HCT116 (cell line): Measurements from ENCODE around the gene PITRM1. TPM values are rescaled to one million over a fixed set of nuclear protein-coding genes. Genes with fewer than 3 reads are reported as not detected.

Experiments
- ATAC-seq: fragments of 200-7000 bp; cut with Tn5 transposase; 2 replicates; pipeline ENCODE4 v1.9.1; 2020; ENCODE audit warnings: mild to moderate bottlenecking, moderate library complexity
- BruUV-seq: library from RNA; stranded (reverse); fragments of 400-500 nt; replicated peaks from 2 replicates; lab custom pipeline; 2021; lab: Mats Ljungman, UMichigan
- CTCF ChIA-PET: fragments of 300-600 bp; sonication (Branson Sonifier 250); formaldehyde crosslinking; loops from one replicate; lab custom pipeline; 2021; ENCODE audit warnings: antibody characterized with exemption; lab: Charles Lee
- POLR2A ChIA-PET: fragments of 300-600, 350-600 bp; sonication (Branson Sonifier 250); formaldehyde crosslinking; loops from one replicate; lab custom pipeline; 2021; ENCODE audit warnings: antibody characterized with exemption; lab: Charles Lee
- RAD21 ChIA-PET, 2 experiments: fragments of 300-600 bp; sonication (Branson Sonifier 250); formaldehyde crosslinking; loops; one replicate each; lab custom pipeline; 2023; ENCODE audit warnings: low total read pairs in 2 of 2; ENCODE audit not compliant: uncharacterized antibody in 2 of 2, unreplicated experiment in 2 of 2, low non-redundant PET in 1 of 2; lab: Charles Lee
- DNase-seq: peaks from one replicate; pipeline ENCODE4 v3.0.0-alpha.2; 2010; ENCODE audit warnings: low read depth, low spot score
- H2AFZ ChIP-seq: fragments of 200-600 bp; shearing (Covaris generic), sonication (generic); 2 replicates; pipeline ENCODE4 v1.6.1; 2017; ENCODE audit warnings: low read depth, mixed run types, mixed read lengths, antibody characterized with exemption, low read length; ENCODE audit not compliant: poor library complexity, severe bottlenecking
- H3K27ac ChIP-seq: 2 replicates; pipeline ENCODE4 v1.5.1; 2012; ENCODE audit warnings: low read depth, low read length
- H3K27me3 ChIP-seq: fragments of 200-600 bp; sonication (generic); 2 replicates; pipeline ENCODE4 v1.6.1; 2016; ENCODE audit warnings: mixed run types, low read length, mixed read lengths; ENCODE audit not compliant: insufficient read depth
- H3K36me3 ChIP-seq, 2 experiments: fragments of 200-500 bp in 1 of 2; fragments of 200-600 bp in 1 of 2; sonication (Bioruptor generic) in 1 of 2; sonication (generic) in 1 of 2; 2 replicates each; pipeline versions ENCODE4 v1.5.1 to v1.6.1; 2014 to 2016; ENCODE audit warnings: low read length in 2 of 2, inconsistent platforms in 1 of 2, mixed read lengths in 1 of 2, mixed run types in 1 of 2; ENCODE audit not compliant: insufficient read depth in 2 of 2, control insufficient read depth in 1 of 2
- H3K4me1 ChIP-seq, 2 experiments: fragments of 200-600 bp in 1 of 2; sonication (generic) in 1 of 2; 2 replicates each; pipeline versions ENCODE4 v1.5.1 to v1.6.1; 2012 to 2017; ENCODE audit warnings: low read length in 2 of 2, inconsistent platforms in 1 of 2, mild to moderate bottlenecking in 1 of 2, mixed read lengths in 1 of 2, mixed run types in 1 of 2, moderate library complexity in 1 of 2; ENCODE audit not compliant: insufficient read depth in 2 of 2, control insufficient read depth in 1 of 2
- H3K4me2 ChIP-seq: fragments of 200-600 bp; sonication (generic); 2 replicates; pipeline ENCODE4 v1.6.1; 2017; ENCODE audit warnings: mixed run types, low read length, mixed read lengths
- H3K4me3 ChIP-seq, 2 experiments: fragments of 200-600 bp in 1 of 2; sonication (generic) in 1 of 2; replicated peaks in 1 of 2; 2 replicates each; pipeline ENCODE4 v1.5.1; 2011 to 2016; ENCODE audit warnings: low read length in 2 of 2, control low read depth in 1 of 2, low read depth in 1 of 2, mild to moderate bottlenecking in 1 of 2, mixed read lengths in 1 of 2, mixed run types in 1 of 2
- H3K79me2 ChIP-seq: fragments of 200-600 bp; sonication (generic); 2 replicates; pipeline ENCODE4 v1.6.1; 2017; ENCODE audit warnings: mild to moderate bottlenecking, mixed run types, low read length, moderate library complexity, mixed read lengths; ENCODE audit not compliant: insufficient read depth
- H3K9ac ChIP-seq: fragments of 200-600 bp; sonication (generic); 2 replicates; pipeline ENCODE4 v1.6.1; 2016; ENCODE audit warnings: low read length, mixed read lengths
- H3K9me2 ChIP-seq: fragments of 200-600 bp; sonication (generic), shearing (Covaris generic); 2 replicates; pipeline ENCODE4 v1.6.1; 2017; ENCODE audit warnings: mixed run types, mild to moderate bottlenecking, moderate library complexity; ENCODE audit not compliant: insufficient read depth
- H3K9me3 ChIP-seq, 2 experiments: fragments of 200-500 bp in 1 of 2; fragments of 200-600 bp in 1 of 2; sonication (Bioruptor generic) in 1 of 2; sonication (generic) in 1 of 2; 2 replicates each; pipeline ENCODE4 v1.6.1; 2014 to 2017; ENCODE audit warnings: low read length in 2 of 2, mixed read lengths in 2 of 2, inconsistent platforms in 1 of 2, low read depth in 1 of 2, mild to moderate bottlenecking in 1 of 2, mixed run types in 1 of 2, moderate library complexity in 1 of 2; ENCODE audit not compliant: control insufficient read depth in 1 of 2, insufficient read depth in 1 of 2
- H4K20me1 ChIP-seq: fragments of 200-600 bp; sonication (generic), shearing (Covaris generic); 2 replicates; pipeline ENCODE4 v1.6.1; 2017; ENCODE audit warnings: mixed run types, mild to moderate bottlenecking, moderate library complexity; ENCODE audit not compliant: insufficient read depth
- ATF3 ChIP-seq: IDR thresholded peaks from 2 replicates; pipeline ENCODE4 v1.6.1; 2012
- CBX3 ChIP-seq: IDR thresholded peaks from 2 replicates; pipeline ENCODE4 v1.6.1; 2012; ENCODE audit warnings: low read depth
- EGR1 ChIP-seq: IDR thresholded peaks from 2 replicates; pipeline ENCODE4 v1.6.1; 2012; ENCODE audit warnings: low read depth
- ELF1 ChIP-seq: IDR thresholded peaks from 2 replicates; pipeline ENCODE4 v1.6.1; 2012; ENCODE audit warnings: low read depth, borderline replicate concordance
- EZH2 ChIP-seq: fragments of 200-600 bp; sonication (generic); IDR thresholded peaks from 2 replicates; pipeline ENCODE4 v1.6.1; 2017; ENCODE audit warnings: antibody characterized with exemption, mixed run types
- JUND ChIP-seq: IDR thresholded peaks from 2 replicates; pipeline ENCODE4 v1.6.1; 2012
- MAX ChIP-seq: IDR thresholded peaks from 2 replicates; pipeline ENCODE4 v1.6.1; 2012
- POLR2AphosphoS5 ChIP-seq: IDR thresholded peaks from 2 replicates; pipeline ENCODE4 v1.6.1; 2011; ENCODE audit warnings: mild to moderate bottlenecking, low read depth, low read length, moderate library complexity
- REST ChIP-seq: IDR thresholded peaks from 2 replicates; pipeline ENCODE4 v1.6.1; 2012; ENCODE audit warnings: low read depth
- SIN3A ChIP-seq: IDR thresholded peaks from 2 replicates; pipeline ENCODE4 v1.6.1; 2012; ENCODE audit warnings: low read depth
- SP1 ChIP-seq: IDR thresholded peaks from 2 replicates; pipeline ENCODE4 v1.6.1; 2012; ENCODE audit warnings: low read depth
- SRF ChIP-seq: IDR thresholded peaks from 2 replicates; pipeline ENCODE4 v1.6.1; 2012; ENCODE audit warnings: low read depth
- TCF7L2 ChIP-seq: IDR thresholded peaks from 2 replicates; pipeline ENCODE4 v1.7.0; 2011; ENCODE audit warnings: borderline replicate concordance, inconsistent platforms; ENCODE audit not compliant: insufficient read depth, insufficient read length; ENCODE audit errors: extremely low read depth
- YY1 ChIP-seq: IDR thresholded peaks from 2 replicates; pipeline ENCODE4 v1.6.1; 2011; ENCODE audit warnings: low read length, low read depth, moderate library complexity, mild to moderate bottlenecking; ENCODE audit not compliant: insufficient replicate concordance; ENCODE audit errors: extremely low read depth
- ZFX ChIP-seq: fragments of 450-650 bp; IDR thresholded peaks from 2 replicates; pipeline ENCODE4 v1.6.1; 2017
- intact Hi-C: fragments of 100-400 bp; cut with micrococcal nuclease; formaldehyde crosslinking; loops from 2 replicates; pipeline ENCODE4 v1.10.0; 2022
- total RNA-seq: library from RNA; stranded (reverse); gene quantifications from one replicate; pipeline ENCODE4 v1.2.1, GENCODE V29; 2021; ENCODE audit not compliant: unreplicated experiment
- TF ChIP-seq, protein P1 (sequence below): IDR thresholded peaks from 2 replicates; pipeline ENCODE4 v1.6.1; 2011; ENCODE audit warnings: mild to moderate bottlenecking, low read length, moderate library complexity; ENCODE audit not compliant: insufficient replicate concordance; ENCODE audit errors: extremely low read depth

Gene PITRM1
- total RNA-seq, 1 experiment from 2014 or later: 59.5 TPM

- ChIA-PET RAD21 (no interaction called here), CTCF (no interaction called here), POLR2A (no interaction called here)
- intact Hi-C loops: no loop called here
- no TSS peak for BruUV-seq
- Histone ChIP-seq H3K27me3 (no peaks in the 10 kb centered on the region), H3K9me2 (no peaks in the 10 kb centered on the region), H3K79me2 (no peaks in the 10 kb centered on the region), H3K4me1 (no peaks in the 10 kb centered on the region), H2AFZ (no peak overlapping the region), H3K9ac (no peak overlapping the region), H3K36me3 (peaks cover 36 to 44% of the 10 kb centered on the region in 2 experiments; a peak in 3 of 4 replicates), H3K27ac (no peak overlapping the region), H3K4me2 (no peak overlapping the region), H3K9me3 (no peaks in the 10 kb centered on the region), H3K4me3 (no peak overlapping the region), H4K20me1 (no peaks in the 10 kb centered on the region)
- TF ChIP-seq TCF7L2 (no peak), SIN3A (no peak), ELF1 (no peak), CBX3 (no peak), EGR1 (no peak), ATF3 (no peak), MAX (no peak), POLR2AphosphoS5 (no peak), SRF (no peak)
- DNase-seq: no peak
- no peak for ATAC-seq
Observed at GRCh38 chr10:3143791-3144434, 28.7 kb downstream of the PITRM1 start.

DNA sequence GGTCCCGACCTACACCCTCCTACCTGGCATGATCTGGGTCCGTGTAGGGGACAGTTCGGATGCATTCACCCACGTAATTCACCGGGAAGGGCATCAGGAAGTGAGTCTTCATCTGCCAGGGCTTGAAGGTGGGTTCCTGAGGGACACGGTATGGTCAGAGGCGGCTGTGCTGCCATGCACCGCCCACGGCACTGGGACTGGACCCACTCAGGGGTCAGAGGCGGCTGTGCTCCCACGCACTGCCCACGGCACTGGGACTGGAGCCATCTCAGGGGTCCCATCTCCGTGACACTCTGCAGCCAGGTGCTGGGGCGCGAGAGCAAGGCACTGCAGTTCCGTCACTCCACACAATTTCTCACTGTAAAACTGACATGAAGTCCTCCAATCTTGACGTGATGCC is 29.2 kb downstream of the PITRM1 start:
- Histone ChIP-seq H4K20me1 (no peaks in the 10 kb centered on the region), H3K9ac (no peak overlapping the region), H3K36me3 (peaks cover 37 to 44% of the 10 kb centered on the region in 2 experiments; a peak in 3 of 4 replicates), H3K4me3 (no peak overlapping the region), H3K9me2 (no peaks in the 10 kb centered on the region), H3K4me1 (no peaks in the 10 kb centered on the region), H3K4me2 (no peak overlapping the region), H2AFZ (no peak overlapping the region), H3K27ac (no peak overlapping the region), H3K79me2 (no peaks in the 10 kb centered on the region), H3K9me3 (no peaks in the 10 kb centered on the region), H3K27me3 (no peaks in the 10 kb centered on the region)
- no peak for DNase-seq
- ChIA-PET CTCF (no interaction called here), POLR2A (no interaction called here), RAD21 (no interaction called here)
- no TSS peak for BruUV-seq
- intact Hi-C loops: no loop called here
- no peak for ATAC-seq
- TF ChIP-seq, protein P1, sequence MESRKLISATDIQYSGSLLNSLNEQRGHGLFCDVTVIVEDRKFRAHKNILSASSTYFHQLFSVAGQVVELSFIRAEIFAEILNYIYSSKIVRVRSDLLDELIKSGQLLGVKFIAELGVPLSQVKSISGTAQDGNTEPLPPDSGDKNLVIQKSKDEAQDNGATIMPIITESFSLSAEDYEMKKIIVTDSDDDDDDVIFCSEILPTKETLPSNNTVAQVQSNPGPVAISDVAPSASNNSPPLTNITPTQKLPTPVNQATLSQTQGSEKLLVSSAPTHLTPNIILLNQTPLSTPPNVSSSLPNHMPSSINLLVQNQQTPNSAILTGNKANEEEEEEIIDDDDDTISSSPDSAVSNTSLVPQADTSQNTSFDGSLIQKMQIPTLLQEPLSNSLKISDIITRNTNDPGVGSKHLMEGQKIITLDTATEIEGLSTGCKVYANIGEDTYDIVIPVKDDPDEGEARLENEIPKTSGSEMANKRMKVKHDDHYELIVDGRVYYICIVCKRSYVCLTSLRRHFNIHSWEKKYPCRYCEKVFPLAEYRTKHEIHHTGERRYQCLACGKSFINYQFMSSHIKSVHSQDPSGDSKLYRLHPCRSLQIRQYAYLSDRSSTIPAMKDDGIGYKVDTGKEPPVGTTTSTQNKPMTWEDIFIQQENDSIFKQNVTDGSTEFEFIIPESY: no peak
- TF ChIP-seq JUND (no peak), SP1 (no peak), REST (no peak), TCF7L2 (no peak), ZFX (no peak), SIN3A (no peak), YY1 (no peak), EZH2 (no peak)
